OCI-LY3 (cell line): ENCODE results near the gene SPOCK1.

Source experiments
- H2AFZ ChIP-seq: fragments of 200-600, 300-600 bp; shearing (Covaris generic); 2 replicates; pipeline ENCODE4 v1.6.0; 2014; ENCODE audit warnings: antibody characterized with exemption, low read depth, low read length
- H3K27ac ChIP-seq: fragments of 200-600, 300-600 bp; sonication (generic); 2 replicates; pipeline ENCODE4 v1.5.1; 2014; ENCODE audit warnings: mild to moderate bottlenecking, low read length, moderate library complexity, mixed read lengths
- H3K27me3 ChIP-seq: fragments of 200-600, 300-600 bp; sonication (generic); 2 replicates; pipeline ENCODE4 v1.6.1; 2014; ENCODE audit warnings: low read depth, low read length, mixed read lengths
- H3K36me3 ChIP-seq: fragments of 200-600, 300-600 bp; sonication (generic); replicated peaks from 2 replicates; pipeline ENCODE3; 2014; ENCODE audit warnings: low read depth, low read length, mixed read lengths
- H3K4me1 ChIP-seq: fragments of 300-600, 200-600 bp; sonication (generic); 2 replicates; pipeline ENCODE4 v1.6.1; 2014; ENCODE audit warnings: low read length, mixed read lengths
- H3K4me2 ChIP-seq: fragments of 200-600, 300-600 bp; sonication (generic); 2 replicates; pipeline ENCODE4 v1.6.1; 2014; ENCODE audit warnings: low read length, mixed read lengths
- H3K4me3 ChIP-seq: fragments of 300-600, 200-600 bp; sonication (generic); 2 replicates; pipeline ENCODE4 v1.5.1; 2014; ENCODE audit warnings: antibody characterized with exemption, mild to moderate bottlenecking, low read length, moderate library complexity
- H3K79me2 ChIP-seq: fragments of 300-600, 200-600 bp; shearing (Covaris generic); 2 replicates; pipeline ENCODE4 v1.6.1; 2014; ENCODE audit warnings: mild to moderate bottlenecking, low read length, mixed read lengths
- H3K9ac ChIP-seq: fragments of 300-600, 200-600 bp; shearing (Covaris generic); 2 replicates; pipeline ENCODE4 v1.6.0; 2014; ENCODE audit warnings: mild to moderate bottlenecking, low read length, moderate library complexity
- H3K9me3 ChIP-seq: fragments of 200-600, 300-600 bp; shearing (Covaris generic); 2 replicates; pipeline ENCODE4 v1.6.1; 2014; ENCODE audit warnings: low read length, mixed read lengths; ENCODE audit not compliant: insufficient read depth
- H4K20me1 ChIP-seq: fragments of 200-600, 300-600 bp; sonication (generic); 2 replicates; pipeline ENCODE4 v1.6.1; 2016; ENCODE audit warnings: low read length, mixed read lengths; ENCODE audit not compliant: insufficient read depth
- EZH2phosphoT487 ChIP-seq: fragments of 200-600 bp; shearing (Covaris generic); IDR thresholded peaks from 2 replicates; pipeline ENCODE4 v1.6.1; 2018; ENCODE audit warnings: antibody characterized with exemption, mixed run types, low read depth
- TF ChIP-seq, protein P1 (sequence below): fragments of 200-600, 300-600 bp; sonication (generic); IDR thresholded peaks from 2 replicates; pipeline ENCODE4 v1.5.1; 2014; ENCODE audit warnings: antibody characterized with exemption, low read length, low read depth

SPOCK1 gene

DNA sequence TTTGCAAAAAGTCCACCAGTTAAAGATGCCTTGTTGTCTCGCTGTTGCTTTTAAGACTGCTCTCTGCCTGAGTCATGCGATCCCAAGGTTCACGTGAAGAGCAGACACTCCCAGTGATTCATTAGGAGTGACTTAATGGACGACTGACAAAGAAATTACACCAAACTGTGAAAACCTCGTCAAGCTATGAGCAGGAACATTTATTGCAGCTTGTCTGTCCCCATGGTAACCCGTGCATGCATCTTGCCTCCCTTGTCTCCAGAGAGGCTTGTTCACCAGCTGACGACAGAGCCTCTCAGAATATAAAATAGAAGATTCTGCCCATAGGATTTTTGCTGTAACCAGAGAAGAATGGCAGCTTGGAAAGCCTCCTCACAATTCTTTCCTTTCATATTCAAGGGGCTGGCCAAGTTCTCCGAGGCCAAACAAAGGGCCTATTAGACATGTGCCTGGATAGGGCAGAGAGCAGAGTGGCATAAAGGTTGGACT lies 352.7 kb downstream of the SPOCK1 start:
- TF ChIP-seq, protein P1, sequence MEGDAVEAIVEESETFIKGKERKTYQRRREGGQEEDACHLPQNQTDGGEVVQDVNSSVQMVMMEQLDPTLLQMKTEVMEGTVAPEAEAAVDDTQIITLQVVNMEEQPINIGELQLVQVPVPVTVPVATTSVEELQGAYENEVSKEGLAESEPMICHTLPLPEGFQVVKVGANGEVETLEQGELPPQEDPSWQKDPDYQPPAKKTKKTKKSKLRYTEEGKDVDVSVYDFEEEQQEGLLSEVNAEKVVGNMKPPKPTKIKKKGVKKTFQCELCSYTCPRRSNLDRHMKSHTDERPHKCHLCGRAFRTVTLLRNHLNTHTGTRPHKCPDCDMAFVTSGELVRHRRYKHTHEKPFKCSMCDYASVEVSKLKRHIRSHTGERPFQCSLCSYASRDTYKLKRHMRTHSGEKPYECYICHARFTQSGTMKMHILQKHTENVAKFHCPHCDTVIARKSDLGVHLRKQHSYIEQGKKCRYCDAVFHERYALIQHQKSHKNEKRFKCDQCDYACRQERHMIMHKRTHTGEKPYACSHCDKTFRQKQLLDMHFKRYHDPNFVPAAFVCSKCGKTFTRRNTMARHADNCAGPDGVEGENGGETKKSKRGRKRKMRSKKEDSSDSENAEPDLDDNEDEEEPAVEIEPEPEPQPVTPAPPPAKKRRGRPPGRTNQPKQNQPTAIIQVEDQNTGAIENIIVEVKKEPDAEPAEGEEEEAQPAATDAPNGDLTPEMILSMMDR, result no peak
- TF ChIP-seq EZH2phosphoT487, result no peak
- Histone ChIP-seq H3K4me1 (no peaks in the 10 kb centered on the region), H3K9ac (no peak overlapping the region), H3K9me3 (no peaks in the 10 kb centered on the region), H3K4me3 (no peak overlapping the region), H2AFZ (no peak overlapping the region), H3K27ac (no peak overlapping the region), H3K79me2 (no peaks in the 10 kb centered on the region), H3K27me3 (peaks cover 9% of the 10 kb centered on the region), H4K20me1 (no peaks in the 10 kb centered on the region), H3K4me2 (no peak overlapping the region), H3K36me3 (no peaks in the 10 kb centered on the region)

DNA sequence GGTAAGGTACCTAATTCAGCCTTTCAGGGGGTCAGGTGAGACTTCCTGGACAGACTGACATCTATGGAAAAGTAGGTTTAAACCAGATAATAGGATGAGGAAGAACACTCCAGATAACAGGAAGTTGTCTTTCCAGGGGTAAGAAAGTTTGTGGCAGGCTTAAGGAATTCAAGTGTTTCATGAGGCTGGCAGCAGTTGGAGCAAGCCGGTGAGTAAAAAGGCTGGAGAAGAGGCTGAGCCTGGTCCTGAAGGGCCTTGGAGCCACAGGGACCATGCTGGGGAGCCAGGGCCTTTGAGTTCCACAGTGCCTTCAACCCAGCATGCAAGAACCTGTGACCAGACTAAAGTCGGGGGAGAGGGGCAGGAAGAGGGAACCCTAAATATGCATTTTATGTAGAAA lies 353.4 kb downstream of the SPOCK1 start:
- TF ChIP-seq EZH2phosphoT487, result no peak
- TF ChIP-seq, protein P1, result no peak
- Histone ChIP-seq H3K9me3 (no peaks in the 10 kb centered on the region), H3K4me1 (no peaks in the 10 kb centered on the region), H3K27me3 (peaks cover 9% of the 10 kb centered on the region), H2AFZ (no peak overlapping the region), H3K9ac (no peak overlapping the region), H3K4me3 (no peak overlapping the region), H3K4me2 (no peak overlapping the region), H4K20me1 (no peaks in the 10 kb centered on the region), H3K27ac (no peak overlapping the region), H3K36me3 (no peaks in the 10 kb centered on the region), H3K79me2 (no peaks in the 10 kb centered on the region)

DNA sequence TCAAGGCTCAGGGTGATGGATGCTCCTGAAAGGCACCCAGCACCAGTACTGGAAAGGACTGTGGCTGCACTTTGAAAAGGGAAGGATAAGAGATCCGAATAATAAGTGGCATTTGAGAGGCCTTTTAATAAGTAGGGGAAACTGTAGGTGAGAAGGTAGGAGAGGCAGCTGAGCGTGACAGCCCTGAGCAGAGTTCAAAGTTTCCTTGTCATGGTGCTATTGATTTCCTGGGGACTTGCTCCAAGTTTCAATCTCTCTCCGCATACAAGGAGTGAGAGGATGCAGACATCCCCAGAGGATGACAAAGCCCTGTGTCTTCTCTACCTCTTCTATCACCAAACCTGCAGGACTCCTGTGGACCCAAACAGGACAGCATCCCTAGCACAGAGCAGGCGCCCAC lies 354.5 kb downstream of the SPOCK1 start:
- H3K79me2 ChIP-seq, result no peaks in the 10 kb centered on the region

DNA sequence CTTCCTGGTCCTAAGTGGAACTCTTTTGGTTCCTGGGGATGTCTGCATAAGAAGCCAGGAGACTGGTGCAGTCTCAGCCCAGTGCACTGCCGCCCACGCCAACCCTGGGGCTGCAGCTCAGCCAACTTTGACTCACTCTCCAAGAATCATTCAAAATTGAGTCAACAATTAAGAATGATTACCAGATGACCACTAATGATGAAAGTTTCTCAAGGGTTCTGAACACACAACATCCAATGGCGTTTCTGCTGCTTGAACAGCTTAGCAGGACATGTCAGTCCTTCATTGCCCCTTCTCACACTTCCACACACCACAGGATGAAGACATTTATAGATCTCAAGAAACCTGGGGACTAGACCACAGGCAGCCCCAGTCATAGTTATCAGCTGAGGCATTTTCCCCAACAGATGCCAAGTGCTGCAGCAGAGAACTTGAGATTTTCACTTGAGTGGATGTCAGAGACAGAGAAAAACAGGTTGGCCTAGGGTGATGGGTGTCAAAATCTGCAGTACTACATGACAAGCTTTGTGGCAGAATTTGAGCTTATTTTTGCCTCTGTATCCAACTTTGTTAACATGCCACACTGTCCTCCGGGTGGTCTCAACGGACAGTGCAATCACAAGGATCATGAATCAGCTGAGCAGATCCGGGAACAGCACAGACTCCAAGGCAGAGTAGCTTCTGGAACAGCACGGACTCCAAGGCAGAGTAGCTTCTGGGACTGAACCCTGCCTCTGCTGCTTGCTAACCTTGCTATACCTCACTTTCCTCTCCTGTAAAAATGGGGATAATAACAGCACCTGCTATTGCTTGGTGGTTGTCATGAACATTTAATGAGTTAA lies 356.1 kb downstream of the SPOCK1 start:
- H3K4me3 ChIP-seq, result no peak overlapping the region
- no peaks in the 10 kb centered on the region for H3K4me1 ChIP-seq
- peaks cover 9% of the 10 kb centered on the region for H3K27me3 ChIP-seq
- no peak overlapping the region for H3K9ac ChIP-seq
- TF ChIP-seq, protein P1, result no peak
- TF ChIP-seq EZH2phosphoT487, result no peak
- H2AFZ ChIP-seq, result no peak overlapping the region
- H3K27ac ChIP-seq, result no peak overlapping the region
- no peaks in the 10 kb centered on the region for H3K79me2 ChIP-seq
- H3K4me2 ChIP-seq, result no peak overlapping the region
- no peaks in the 10 kb centered on the region for H4K20me1 ChIP-seq
- H3K36me3 ChIP-seq, result no peaks in the 10 kb centered on the region
- no peaks in the 10 kb centered on the region for H3K9me3 ChIP-seq

More for the DNA sequence above, 354.5 kb downstream of the SPOCK1 start:
- Histone ChIP-seq H3K9me3 (no peaks in the 10 kb centered on the region), H3K27me3 (peaks cover 9% of the 10 kb centered on the region), H3K4me1 (no peaks in the 10 kb centered on the region), H3K9ac (no peak overlapping the region), H3K4me3 (no peak overlapping the region), H3K27ac (no peak overlapping the region), H3K4me2 (no peak overlapping the region), H2AFZ (no peak overlapping the region), H4K20me1 (no peaks in the 10 kb centered on the region), H3K36me3 (no peaks in the 10 kb centered on the region)
- TF ChIP-seq EZH2phosphoT487, result no peak
- TF ChIP-seq, protein P1, result no peak
